Heart right ventricle (tissue), 16 donors: ENCODE measurements around the gene DLX2. TPM values are rescaled to one million over a fixed set of nuclear protein-coding genes. Genes with fewer than 3 reads are reported as not detected.

ENCODE experiments used
- ATAC-seq, 8 donors: fragments of 200-7000 bp; cut with Tn5 transposase; one replicate each; pipeline ENCODE4 v1.9.1; 2020; ENCODE audit warnings: mild to moderate bottlenecking in 8 of 8, moderate library complexity in 8 of 8, moderate number of reproducible peaks in 1 of 8
- DNase-seq, 2 donors: peaks; one replicate each; pipeline ENCODE4 v3.0.0-alpha.2; 2020
- H3K27ac ChIP-seq, 10 donors: fragments of 200-600 bp; sonication (generic) in 2 of 10; one replicate each; pipeline versions ENCODE4 v1.5.0 to v1.8.0; 2020 to 2022; ENCODE audit warnings: mild to moderate bottlenecking in 3 of 10
- H3K27me3 ChIP-seq, 7 donors: fragments of 200-600 bp; one replicate each; pipeline ENCODE4 v1.8.0; 2021 to 2022; ENCODE audit warnings: mild to moderate bottlenecking in 2 of 7
- H3K36me3 ChIP-seq, 9 donors: fragments of 200-600 bp; sonication (generic) in 1 of 9; one replicate each; pipeline versions ENCODE4 v1.5.0 to v1.8.0; 2020 to 2022; ENCODE audit warnings: mild to moderate bottlenecking in 2 of 9
- H3K4me1 ChIP-seq, 9 donors: fragments of 200-600 bp; sonication (generic) in 1 of 9; one replicate each; pipeline versions ENCODE4 v1.5.0 to v1.8.0; 2020 to 2022; ENCODE audit warnings: mild to moderate bottlenecking in 4 of 9
- H3K4me3 ChIP-seq, 10 donors: fragments of 200-600 bp; sonication (generic) in 2 of 10; one replicate each; pipeline versions ENCODE4 v1.5.0 to v1.8.0; 2020 to 2022; ENCODE audit warnings: mild to moderate bottlenecking in 7 of 10, moderate library complexity in 2 of 10
- H3K9me3 ChIP-seq, 11 donors: fragments of 200-600 bp in 10 of 11; sonication (generic) in 2 of 11; one replicate each; pipeline versions ENCODE4 v1.5.0 to v1.8.0; 2013 to 2022; ENCODE audit warnings: mild to moderate bottlenecking in 2 of 11, control low read depth in 1 of 11, moderate library complexity in 1 of 11
- CTCF ChIP-seq, 9 donors: fragments of 200-600 bp; sonication (generic) in 2 of 9; IDR thresholded peaks; one replicate each; pipeline versions ENCODE4 v1.5.0 to v1.8.0; 2021 to 2022; ENCODE audit warnings: antibody characterized with exemption in 9 of 9, mild to moderate bottlenecking in 5 of 9, moderate library complexity in 1 of 9
- WGBS, 2 donors: extraction: QIAGEN DNeasy Blood & Tissue Kit; methylation state at CpG; one replicate each; pipeline ENCODE4 v1.1.7; 2013; ENCODE audit warnings: inconsistent platforms in 1 of 2; 5-methylcytosine and 5-hydroxymethylcytosine counted together
- intact Hi-C, 10 donors: fragments of 100-400 bp; cut with DNase I; formaldehyde crosslinking; loops; one replicate each; pipeline versions ENCODE4 v1.11.1 to v1.14.2; 2022
- polyA plus RNA-seq, 2 donors: library from polyadenylated mRNA; stranded (reverse); fragments of 200-250 nt; gene quantifications; one replicate each; pipeline ENCODE4 v1.2.3, GENCODE V29; 2013
- total RNA-seq, 10 donors: library from RNA; stranded (reverse); fragmentation: NEBNext Ultra II Directional in 3 of 10; extraction: Animal tissue kit (Norgen Biotek cat#: 25700) in 3 of 10; gene quantifications; one replicate each; pipeline versions ENCODE4 v1.2.1 to v1.2.4, GENCODE V29; 2021 to 2023
- donor health status: Arrhythmogenic right ventricular cardiomyopathy.
- donor health status: ischemic (EF 13 %, LVEDD 7.1; RV severe dilation, severe dysfunction).
- donor health status: healthy with polysubstance abuse.
- donor health status: DM: no; HTN: yes; CAD: no.
- donor health status: DM: no; HTN: no; CAD: no.
- donor health status: ischemic (EF 25% LVEDD 6.9; RV normal size, moderate dysfunction).
- donor health status: ischemic (EF 25% LVEDD 5.7; RV mildly dilated, moderate dysfunction).
- donor health status: healthy.
- donor health status: DM: yes; HTN: yes; CAD: no.
- donor health status: Ischemic cardiomyopathy.
- donor health status: ischemic (EF 35%, LVEDD 5.7; RV mildly dilated, moderate dysfunction).
- donor health status: nonischemic (EF 11% LVEDD 7.7; RV severe dilation, severe dysfunction).
- donor health status: DM: yes; HTN: yes; CAD: no.
- donor health status: PGD.
- donor health status: ischemic (EF 29% LVEDD 5.4; RV normal size, mild dysfunction).
- donor health status: nonischemic (EF 23%, LVEDD 6.1; RV moderate dilation, normal function).

DLX2 gene
- total and polyA plus RNA-seq, 12 donors = 0.11 TPM; not detected in 11

- Histone ChIP-seq H3K27me3 (peaks cover 90 to 100% (median 100%) of the 10 kb centered on the region in 7 donors), H3K27ac (no peak overlapping the region), H3K36me3 (peaks cover 0 to 7% (median 0%) of the 10 kb centered on the region in 9 donors), H3K4me1 (peaks cover 10 to 61% (median 38%) of the 10 kb centered on the region in 9 donors), H3K4me3 (no peak overlapping the region), H3K9me3 (no peaks in the 10 kb centered on the region)
- 6 to 7% methylated on average over 23 of the region's 23 CpGs for WGBS, 2 donors
- intact Hi-C loops = no loop called here
- DNase-seq (peak in 1 of 2 donors; percentile 1), ATAC-seq (no peak)
- TF ChIP-seq CTCF (IDR thresholded peaks at IDR 0.05) = no peak
Observed at GRCh38 chr2:172087780-172088244, 14.9 kb downstream of the DLX2 start.

- DNase-seq = no peak
- Histone ChIP-seq H3K4me3 (peak overlapping the region in 2 of 10 donors; percentile 7 to 62), H3K27ac (peak overlapping the region in 1 of 10 donors; percentile 26), H3K36me3 (peaks cover 0 to 7% (median 0%) of the 10 kb centered on the region in 9 donors), H3K9me3 (no peaks in the 10 kb centered on the region), H3K4me1 (peaks cover 10 to 66% (median 41%) of the 10 kb centered on the region in 9 donors), H3K27me3 (peaks cover 85 to 100% (median 100%) of the 10 kb centered on the region in 7 donors)
- TF ChIP-seq CTCF (IDR thresholded peaks at IDR 0.05) = no peak
- WGBS, 2 donors = 5 to 6% methylated on average over 31 of the region's 31 CpGs
- intact Hi-C loops = no loop called here
- ATAC-seq = no peak
Observed at GRCh38 chr2:172087207-172087779, 15.4 kb downstream of the DLX2 start.

- Histone ChIP-seq H3K4me3 (peak overlapping the region in 4 of 10 donors; percentile 7 to 62 (median 48)), H3K9me3 (no peaks in the 10 kb centered on the region), H3K27me3 (peaks cover 82 to 100% (median 100%) of the 10 kb centered on the region in 7 donors), H3K36me3 (peaks cover 0 to 7% (median 0%) of the 10 kb centered on the region in 9 donors), H3K27ac (peak overlapping the region in 1 of 10 donors; percentile 26), H3K4me1 (peaks cover 10 to 69% (median 41%) of the 10 kb centered on the region in 9 donors)
- intact Hi-C loops = no loop called here
- TF ChIP-seq CTCF (IDR thresholded peaks at IDR 0.05) = peak in 1 of 9 donors; percentile 14
- ATAC-seq (no peak), DNase-seq (no peak)
- 5% methylated on average over 54 of the region's 54 CpGs for WGBS, 2 donors
Observed at GRCh38 chr2:172086241-172087206, 16.2 kb downstream of the DLX2 start.

- Histone ChIP-seq H3K9me3 (no peaks in the 10 kb centered on the region), H3K4me3 (peak within 1 kb of the TSS; percentile 17 to 62 (median 48)), H3K27me3 (peaks cover 80 to 100% (median 100%) of the 10 kb centered on the region in 7 donors), H3K36me3 (peaks cover 0 to 7% (median 0%) of the 10 kb centered on the region in 9 donors), H3K4me1 (peaks cover 10 to 76% (median 41%) of the 10 kb centered on the region in 9 donors), H3K27ac (no peak within 1 kb of the TSS)
- ATAC-seq (peak in 4 of 8 donors; percentile 9 to 22 (median 20)), DNase-seq (no peak)
- intact Hi-C loops = no loop called here
- 2 to 4% methylated on average over 34 of the region's 34 CpGs for WGBS, 2 donors
- TF ChIP-seq CTCF (IDR thresholded peaks at IDR 0.05) = no peak
Observed at GRCh38 chr2:172085460-172086159, 17.1 kb downstream of the DLX2 start, which contains the start of gene DLX1. Gene DLX1, plus strand, starts transcription at chr2:172085507. Its CDS starts 171 bp downstream, at chr2:172085678.
